Astrocyte (in vitro differentiated cells and primary cell): Measurements from ENCODE around the gene ETV3.

Experiments used
- CTCF ChIP-seq: IDR thresholded peaks from 2 replicates; pipeline ENCODE4 v1.5.1; 2011; ENCODE audit warnings: low read depth, mild to moderate bottlenecking, inconsistent platforms, low read length, moderate library complexity; ENCODE audit not compliant: insufficient read depth
- EZH2 ChIP-seq: IDR thresholded peaks from 2 replicates; pipeline ENCODE4 v1.6.1; 2012; ENCODE audit warnings: mild to moderate bottlenecking, low read length, inconsistent platforms; ENCODE audit not compliant: insufficient read depth

- TF ChIP-seq CTCF = no peak
- no peak for TF ChIP-seq EZH2
Measured at GRCh38 chr1:157098519-157098918, 39.7 kb downstream of the ETV3 start.
